ENCODE results near the gene PPM1E. TPM values are rescaled to one million over a fixed set of nuclear protein-coding genes. Genes with fewer than 3 reads are reported as not detected.

Gene PPM1E
- polyA plus RNA-seq, 1 donor from 2014 or later, result 39.5 TPM

DNA sequence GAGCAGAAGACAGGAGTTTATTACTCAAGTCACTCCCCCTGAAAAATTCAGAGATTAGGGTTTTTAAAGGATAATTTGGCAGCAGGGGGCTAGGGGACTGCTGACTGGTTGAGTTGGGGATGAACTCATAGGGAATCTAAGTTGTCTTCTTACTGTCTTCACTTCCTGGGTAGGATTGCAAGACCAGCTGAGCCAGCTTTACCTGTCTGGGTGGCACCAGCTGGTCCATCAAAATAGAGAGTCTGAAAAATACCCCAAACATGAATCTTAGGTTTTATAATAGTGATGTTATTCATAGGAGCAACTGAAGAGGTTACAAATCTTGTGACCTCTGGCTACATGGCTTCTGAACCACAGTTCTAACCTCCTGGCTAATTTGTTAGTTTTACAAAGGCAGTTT lies 157.9 kb downstream of the PPM1E start:
- Histone ChIP-seq H3K27me3 (ENCODE audit: insufficient read depth, low read depth, low read length) (no peaks in the 10 kb centered on the region), H4K20me1 (ENCODE audit: insufficient read depth) (no peaks in the 10 kb centered on the region), H3K9me2 (ENCODE audit: insufficient read depth, low read length) (no peaks in the 10 kb centered on the region), H3K9me3 (ENCODE audit: low read length) (no peaks in the 10 kb centered on the region), H3K9ac (ENCODE audit: low read length) (no peak overlapping the region), H3K36me3 (ENCODE audit: insufficient read depth, low read length) (no peaks in the 10 kb centered on the region), H3F3A (ENCODE audit: insufficient read depth, low read length, poor library complexity, severe bottlenecking) (no peaks in the 10 kb centered on the region), H3K4me2 (ENCODE audit: low read length) (no peak overlapping the region), H3K4me3 (ENCODE audit: low read length) (no peak overlapping the region), H3K79me2 (replicated peaks; ENCODE audit: insufficient read depth, low read length) (peaks cover 5% of the 10 kb centered on the region), H3K27ac (ENCODE audit: low read length) (no peak overlapping the region), H2AFZ (ENCODE audit: low read depth, low read length) (no peak overlapping the region)
- TF ChIP-seq, protein P1, sequence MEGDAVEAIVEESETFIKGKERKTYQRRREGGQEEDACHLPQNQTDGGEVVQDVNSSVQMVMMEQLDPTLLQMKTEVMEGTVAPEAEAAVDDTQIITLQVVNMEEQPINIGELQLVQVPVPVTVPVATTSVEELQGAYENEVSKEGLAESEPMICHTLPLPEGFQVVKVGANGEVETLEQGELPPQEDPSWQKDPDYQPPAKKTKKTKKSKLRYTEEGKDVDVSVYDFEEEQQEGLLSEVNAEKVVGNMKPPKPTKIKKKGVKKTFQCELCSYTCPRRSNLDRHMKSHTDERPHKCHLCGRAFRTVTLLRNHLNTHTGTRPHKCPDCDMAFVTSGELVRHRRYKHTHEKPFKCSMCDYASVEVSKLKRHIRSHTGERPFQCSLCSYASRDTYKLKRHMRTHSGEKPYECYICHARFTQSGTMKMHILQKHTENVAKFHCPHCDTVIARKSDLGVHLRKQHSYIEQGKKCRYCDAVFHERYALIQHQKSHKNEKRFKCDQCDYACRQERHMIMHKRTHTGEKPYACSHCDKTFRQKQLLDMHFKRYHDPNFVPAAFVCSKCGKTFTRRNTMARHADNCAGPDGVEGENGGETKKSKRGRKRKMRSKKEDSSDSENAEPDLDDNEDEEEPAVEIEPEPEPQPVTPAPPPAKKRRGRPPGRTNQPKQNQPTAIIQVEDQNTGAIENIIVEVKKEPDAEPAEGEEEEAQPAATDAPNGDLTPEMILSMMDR (IDR thresholded peaks at IDR 0.05; ENCODE audit: poor library complexity, severe bottlenecking), result no peak
- TF ChIP-seq POLR2AphosphoS5 (IDR thresholded peaks at IDR 0.05) (no peak), MXI1 (conservative IDR thresholded peaks at IDR 0.05; ENCODE audit: poor library complexity, severe bottlenecking) (no peak), SMC3 (conservative IDR thresholded peaks at IDR 0.05; ENCODE audit: poor library complexity) (no peak), RAD21 (conservative IDR thresholded peaks at IDR 0.05) (no peak), TAF1 (IDR thresholded peaks at IDR 0.05; ENCODE audit: low read depth) (no peak), EP300 (conservative IDR thresholded peaks at IDR 0.05; ENCODE audit: poor library complexity, severe bottlenecking) (no peak), EZH2 (IDR thresholded peaks at IDR 0.05; ENCODE audit: borderline replicate concordance, insufficient read depth, low read length, poor library complexity, severe bottlenecking) (no peak)
- TF ChIP-seq, protein P2, sequence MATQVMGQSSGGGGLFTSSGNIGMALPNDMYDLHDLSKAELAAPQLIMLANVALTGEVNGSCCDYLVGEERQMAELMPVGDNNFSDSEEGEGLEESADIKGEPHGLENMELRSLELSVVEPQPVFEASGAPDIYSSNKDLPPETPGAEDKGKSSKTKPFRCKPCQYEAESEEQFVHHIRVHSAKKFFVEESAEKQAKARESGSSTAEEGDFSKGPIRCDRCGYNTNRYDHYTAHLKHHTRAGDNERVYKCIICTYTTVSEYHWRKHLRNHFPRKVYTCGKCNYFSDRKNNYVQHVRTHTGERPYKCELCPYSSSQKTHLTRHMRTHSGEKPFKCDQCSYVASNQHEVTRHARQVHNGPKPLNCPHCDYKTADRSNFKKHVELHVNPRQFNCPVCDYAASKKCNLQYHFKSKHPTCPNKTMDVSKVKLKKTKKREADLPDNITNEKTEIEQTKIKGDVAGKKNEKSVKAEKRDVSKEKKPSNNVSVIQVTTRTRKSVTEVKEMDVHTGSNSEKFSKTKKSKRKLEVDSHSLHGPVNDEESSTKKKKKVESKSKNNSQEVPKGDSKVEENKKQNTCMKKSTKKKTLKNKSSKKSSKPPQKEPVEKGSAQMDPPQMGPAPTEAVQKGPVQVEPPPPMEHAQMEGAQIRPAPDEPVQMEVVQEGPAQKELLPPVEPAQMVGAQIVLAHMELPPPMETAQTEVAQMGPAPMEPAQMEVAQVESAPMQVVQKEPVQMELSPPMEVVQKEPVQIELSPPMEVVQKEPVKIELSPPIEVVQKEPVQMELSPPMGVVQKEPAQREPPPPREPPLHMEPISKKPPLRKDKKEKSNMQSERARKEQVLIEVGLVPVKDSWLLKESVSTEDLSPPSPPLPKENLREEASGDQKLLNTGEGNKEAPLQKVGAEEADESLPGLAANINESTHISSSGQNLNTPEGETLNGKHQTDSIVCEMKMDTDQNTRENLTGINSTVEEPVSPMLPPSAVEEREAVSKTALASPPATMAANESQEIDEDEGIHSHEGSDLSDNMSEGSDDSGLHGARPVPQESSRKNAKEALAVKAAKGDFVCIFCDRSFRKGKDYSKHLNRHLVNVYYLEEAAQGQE (IDR thresholded peaks at IDR 0.05; ENCODE audit: borderline replicate concordance), result no peak

DNA sequence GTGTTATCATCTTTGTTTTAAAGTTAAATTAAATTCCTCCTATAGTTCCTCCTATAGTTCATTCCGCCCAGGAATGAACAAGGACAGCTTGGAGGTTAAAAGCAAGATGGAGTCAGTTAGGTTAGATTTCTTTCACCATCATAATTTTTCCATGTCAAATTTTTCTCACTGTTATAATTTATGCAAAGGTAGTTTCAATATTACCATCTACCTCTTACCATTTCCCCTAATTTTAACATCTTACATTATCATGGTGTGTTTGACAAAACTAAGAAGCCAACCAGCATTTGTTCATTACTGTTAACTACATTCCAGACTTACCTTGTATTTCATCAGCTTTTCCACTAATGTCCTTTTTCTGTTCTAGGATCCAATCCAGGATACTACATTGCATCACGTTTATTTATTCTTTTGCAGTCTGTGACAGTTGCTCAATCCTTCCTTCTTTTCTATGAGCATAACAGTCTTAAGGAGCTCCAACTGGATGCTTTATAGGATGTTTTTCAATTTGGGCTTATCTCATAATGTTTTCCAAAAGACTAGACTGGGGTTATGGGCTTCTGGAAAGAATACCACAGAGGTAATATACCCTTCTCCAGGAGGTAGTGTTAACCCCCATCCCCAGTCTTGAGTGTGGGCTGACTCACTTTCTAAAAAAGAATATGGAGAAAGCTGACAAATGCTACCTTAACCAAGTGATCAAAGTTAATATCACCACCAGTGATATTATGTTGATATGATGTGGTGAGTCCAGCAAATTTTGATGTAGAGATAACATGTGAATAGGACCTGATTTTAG lies 158.5 kb downstream of the PPM1E start:
- H3K27me3 ChIP-seq (ENCODE audit: insufficient read depth, low read depth, low read length), result no peaks in the 10 kb centered on the region
- H3K79me2 ChIP-seq (replicated peaks; ENCODE audit: insufficient read depth, low read length), result peaks cover 5% of the 10 kb centered on the region
- no peak overlapping the region for H3K4me3 ChIP-seq (ENCODE audit: low read length)
- no peak overlapping the region for H2AFZ ChIP-seq (ENCODE audit: low read depth, low read length)
- H3F3A ChIP-seq (ENCODE audit: insufficient read depth, low read length, poor library complexity, severe bottlenecking), result no peaks in the 10 kb centered on the region
- no peaks in the 10 kb centered on the region for H3K9me2 ChIP-seq (ENCODE audit: insufficient read depth, low read length)
- no peaks in the 10 kb centered on the region for H3K36me3 ChIP-seq (ENCODE audit: insufficient read depth, low read length)
- H4K20me1 ChIP-seq (ENCODE audit: insufficient read depth), result no peaks in the 10 kb centered on the region
- TF ChIP-seq SMC3 (conservative IDR thresholded peaks at IDR 0.05; ENCODE audit: poor library complexity) (no peak), EP300 (conservative IDR thresholded peaks at IDR 0.05; ENCODE audit: poor library complexity, severe bottlenecking) (no peak), POLR2AphosphoS5 (IDR thresholded peaks at IDR 0.05) (no peak), RAD21 (conservative IDR thresholded peaks at IDR 0.05) (no peak), TAF1 (IDR thresholded peaks at IDR 0.05; ENCODE audit: low read depth) (no peak), EZH2 (IDR thresholded peaks at IDR 0.05; ENCODE audit: borderline replicate concordance, insufficient read depth, low read length, poor library complexity, severe bottlenecking) (no peak), MXI1 (conservative IDR thresholded peaks at IDR 0.05; ENCODE audit: poor library complexity, severe bottlenecking) (no peak)
- TF ChIP-seq, protein P2 (IDR thresholded peaks at IDR 0.05; ENCODE audit: borderline replicate concordance), result no peak
- TF ChIP-seq, protein P1 (IDR thresholded peaks at IDR 0.05; ENCODE audit: poor library complexity, severe bottlenecking), result no peak
- H3K9ac ChIP-seq (ENCODE audit: low read length), result no peak overlapping the region
- H3K4me2 ChIP-seq (ENCODE audit: low read length), result no peak overlapping the region
- no peaks in the 10 kb centered on the region for H3K9me3 ChIP-seq (ENCODE audit: low read length)
- H3K27ac ChIP-seq (ENCODE audit: low read length), result no peak overlapping the region
